Liver (tissue), 9 donors: ENCODE results near the gene TBC1D3B. TPM values are rescaled to one million over a fixed set of nuclear protein-coding genes. Genes with fewer than 3 reads are reported as not detected.

Experiments used
- DNase-seq: peaks from one replicate; pipeline ENCODE4 v3.0.0-alpha.2; 2017; ENCODE audit warnings: low spot score
- H3K27ac ChIP-seq, 2 donors: one replicate each; pipeline ENCODE4 v1.7.0; 2013; ENCODE audit warnings: inconsistent platforms in 2 of 2, low read length in 2 of 2, control low read depth in 1 of 2, low read depth in 1 of 2, mild to moderate bottlenecking in 1 of 2
- H3K27me3 ChIP-seq, 4 donors: one replicate each; pipeline versions ENCODE4 v1.6.1 to v1.7.0; 2013; ENCODE audit warnings: low read length in 3 of 4, inconsistent platforms in 1 of 4, mild to moderate bottlenecking in 1 of 4, moderate library complexity in 1 of 4; ENCODE audit not compliant: control insufficient read depth in 4 of 4, insufficient read depth in 4 of 4
- H3K36me3 ChIP-seq, 4 donors: one replicate each; pipeline versions ENCODE4 v1.6.1 to v1.7.0; 2013; ENCODE audit warnings: low read length in 3 of 4, mild to moderate bottlenecking in 3 of 4, low read depth in 1 of 4, moderate library complexity in 1 of 4; ENCODE audit not compliant: control insufficient read depth in 4 of 4, insufficient read depth in 3 of 4
- H3K4me1 ChIP-seq, 4 donors: one replicate each; pipeline versions ENCODE4 v1.6.1 to v1.7.0; 2013; ENCODE audit warnings: low read length in 3 of 4, mild to moderate bottlenecking in 3 of 4, moderate library complexity in 1 of 4; ENCODE audit not compliant: control insufficient read depth in 4 of 4, insufficient read depth in 4 of 4
- H3K4me3 ChIP-seq, 3 donors: one replicate each; pipeline versions ENCODE4 v1.6.1 to v1.7.0; 2013; ENCODE audit warnings: low read length in 3 of 3, control low read depth in 1 of 3, low read depth in 1 of 3, mild to moderate bottlenecking in 1 of 3
- H3K9ac ChIP-seq, 2 donors: one replicate each; pipeline ENCODE4 v1.7.0; 2013; ENCODE audit warnings: low read length in 2 of 2, mild to moderate bottlenecking in 2 of 2, moderate library complexity in 2 of 2, control low read depth in 1 of 2, low read depth in 1 of 2
- H3K9me3 ChIP-seq, 4 donors: one replicate each; pipeline versions ENCODE4 v1.6.1 to v1.7.0; 2013; ENCODE audit warnings: low read length in 3 of 4; ENCODE audit not compliant: control insufficient read depth in 4 of 4
- ATF3 ChIP-seq: IDR thresholded peaks from 2 replicates; pipeline ENCODE4 v1.6.1; 2016; ENCODE audit warnings: antibody characterized with exemption
- EGR1 ChIP-seq, 2 donors: IDR thresholded peaks; 2 replicates each; pipeline ENCODE4 v1.6.1; 2016 to 2018; ENCODE audit warnings: antibody characterized with exemption in 2 of 2, low read depth in 2 of 2
- FOXA1 ChIP-seq: IDR thresholded peaks from 2 replicates; pipeline ENCODE4 v1.6.1; 2016; ENCODE audit warnings: antibody characterized with exemption
- FOXA2 ChIP-seq: IDR thresholded peaks from 2 replicates; pipeline ENCODE4 v1.6.1; 2016; ENCODE audit warnings: antibody characterized with exemption
- HNF4A ChIP-seq, 2 donors: conservative IDR thresholded peaks; 2 replicates each; pipeline ENCODE4 v1.6.1; 2016; ENCODE audit warnings: antibody characterized with exemption in 2 of 2, mild to moderate bottlenecking in 2 of 2
- NR2F2 ChIP-seq: IDR thresholded peaks from 2 replicates; pipeline ENCODE4 v1.6.1; 2016; ENCODE audit warnings: antibody characterized with exemption
- RAD21 ChIP-seq, 2 donors: IDR thresholded peaks; 2 replicates each; pipeline ENCODE4 v1.6.1; 2016; ENCODE audit warnings: antibody characterized with exemption in 2 of 2, mild to moderate bottlenecking in 2 of 2
- RXRA ChIP-seq, 2 donors: IDR thresholded peaks; 2 replicates each; pipeline ENCODE4 v1.6.1; 2017 to 2018; ENCODE audit warnings: antibody characterized with exemption in 2 of 2, mild to moderate bottlenecking in 1 of 2
- SP1 ChIP-seq: IDR thresholded peaks from 2 replicates; pipeline ENCODE4 v1.6.1; 2018; ENCODE audit warnings: antibody characterized with exemption, mild to moderate bottlenecking
- ZBTB33 ChIP-seq: IDR thresholded peaks from 2 replicates; pipeline ENCODE4 v1.6.1; 2016; ENCODE audit warnings: antibody characterized with exemption
- WGBS: extraction: QIAGEN DNeasy Blood & Tissue Kit; methylation state at CpG from one replicate; pipeline ENCODE4 v1.1.7; 2013; 5-methylcytosine and 5-hydroxymethylcytosine counted together
- polyA plus RNA-seq, 2 donors: library from polyadenylated mRNA; stranded (reverse) in 1 of 2; unstranded in 1 of 2; fragments of 200-250 nt in 1 of 2; fragments of >200 nt in 1 of 2; fragmentation: Nextera tagmentation in 1 of 2; extraction: Ambion mirVana in 1 of 2; gene quantifications; one replicate each; pipeline versions ENCODE4 v1.2.1 to v1.2.3, GENCODE V29; 2013 to 2015
- total RNA-seq, 2 donors: library from RNA; depleted of rRNA; stranded (reverse); fragments of >200 nt; gene quantifications; one replicate each; pipeline ENCODE4 v1.2.3, GENCODE V29; 2014
- TF ChIP-seq, protein P1 (sequence below): fragments of 150-350 bp; IDR thresholded peaks from 2 replicates; pipeline ENCODE4 v1.5.1; 2017; ENCODE audit warnings: improper control_type of control experiment, low read depth, low read length; ENCODE audit not compliant: missing input control
- TF ChIP-seq, protein P2 (sequence below): IDR thresholded peaks from 2 replicates; pipeline ENCODE4 v1.6.1; 2016; ENCODE audit warnings: antibody characterized with exemption, mild to moderate bottlenecking
- TF ChIP-seq, protein P3 (sequence below): IDR thresholded peaks from 2 replicates; pipeline ENCODE4 v1.6.1; 2016; ENCODE audit warnings: antibody characterized with exemption
- donor health status: healthy.
- donor health status: healthy.
- donor health status: healthy.
- donor health status: healthy.
- donor health status: healthy.

The TBC1D3B gene
- total and polyA plus RNA-seq, 4 donors = 0.42 to 1.8 (median 0.61) TPM

- H3K4me1 ChIP-seq = no peaks in the 10 kb centered on the region
Measured at GRCh38 chr17:36214918-36215317, 38.5 kb upstream of the TBC1D3B start.

GRCh38 chr17:36213695-36214094 is 37.3 kb upstream of the TBC1D3B start:
- H3K27me3 ChIP-seq = no peaks in the 10 kb centered on the region
- no peak for TF ChIP-seq NR2F2
- TF ChIP-seq ZBTB33 = no peak
- no peak for TF ChIP-seq RAD21 (IDR thresholded peaks at IDR 0.05)
- no peak for TF ChIP-seq FOXA1
- TF ChIP-seq, protein P1, sequence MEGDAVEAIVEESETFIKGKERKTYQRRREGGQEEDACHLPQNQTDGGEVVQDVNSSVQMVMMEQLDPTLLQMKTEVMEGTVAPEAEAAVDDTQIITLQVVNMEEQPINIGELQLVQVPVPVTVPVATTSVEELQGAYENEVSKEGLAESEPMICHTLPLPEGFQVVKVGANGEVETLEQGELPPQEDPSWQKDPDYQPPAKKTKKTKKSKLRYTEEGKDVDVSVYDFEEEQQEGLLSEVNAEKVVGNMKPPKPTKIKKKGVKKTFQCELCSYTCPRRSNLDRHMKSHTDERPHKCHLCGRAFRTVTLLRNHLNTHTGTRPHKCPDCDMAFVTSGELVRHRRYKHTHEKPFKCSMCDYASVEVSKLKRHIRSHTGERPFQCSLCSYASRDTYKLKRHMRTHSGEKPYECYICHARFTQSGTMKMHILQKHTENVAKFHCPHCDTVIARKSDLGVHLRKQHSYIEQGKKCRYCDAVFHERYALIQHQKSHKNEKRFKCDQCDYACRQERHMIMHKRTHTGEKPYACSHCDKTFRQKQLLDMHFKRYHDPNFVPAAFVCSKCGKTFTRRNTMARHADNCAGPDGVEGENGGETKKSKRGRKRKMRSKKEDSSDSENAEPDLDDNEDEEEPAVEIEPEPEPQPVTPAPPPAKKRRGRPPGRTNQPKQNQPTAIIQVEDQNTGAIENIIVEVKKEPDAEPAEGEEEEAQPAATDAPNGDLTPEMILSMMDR = no peak
- TF ChIP-seq, protein P2, sequence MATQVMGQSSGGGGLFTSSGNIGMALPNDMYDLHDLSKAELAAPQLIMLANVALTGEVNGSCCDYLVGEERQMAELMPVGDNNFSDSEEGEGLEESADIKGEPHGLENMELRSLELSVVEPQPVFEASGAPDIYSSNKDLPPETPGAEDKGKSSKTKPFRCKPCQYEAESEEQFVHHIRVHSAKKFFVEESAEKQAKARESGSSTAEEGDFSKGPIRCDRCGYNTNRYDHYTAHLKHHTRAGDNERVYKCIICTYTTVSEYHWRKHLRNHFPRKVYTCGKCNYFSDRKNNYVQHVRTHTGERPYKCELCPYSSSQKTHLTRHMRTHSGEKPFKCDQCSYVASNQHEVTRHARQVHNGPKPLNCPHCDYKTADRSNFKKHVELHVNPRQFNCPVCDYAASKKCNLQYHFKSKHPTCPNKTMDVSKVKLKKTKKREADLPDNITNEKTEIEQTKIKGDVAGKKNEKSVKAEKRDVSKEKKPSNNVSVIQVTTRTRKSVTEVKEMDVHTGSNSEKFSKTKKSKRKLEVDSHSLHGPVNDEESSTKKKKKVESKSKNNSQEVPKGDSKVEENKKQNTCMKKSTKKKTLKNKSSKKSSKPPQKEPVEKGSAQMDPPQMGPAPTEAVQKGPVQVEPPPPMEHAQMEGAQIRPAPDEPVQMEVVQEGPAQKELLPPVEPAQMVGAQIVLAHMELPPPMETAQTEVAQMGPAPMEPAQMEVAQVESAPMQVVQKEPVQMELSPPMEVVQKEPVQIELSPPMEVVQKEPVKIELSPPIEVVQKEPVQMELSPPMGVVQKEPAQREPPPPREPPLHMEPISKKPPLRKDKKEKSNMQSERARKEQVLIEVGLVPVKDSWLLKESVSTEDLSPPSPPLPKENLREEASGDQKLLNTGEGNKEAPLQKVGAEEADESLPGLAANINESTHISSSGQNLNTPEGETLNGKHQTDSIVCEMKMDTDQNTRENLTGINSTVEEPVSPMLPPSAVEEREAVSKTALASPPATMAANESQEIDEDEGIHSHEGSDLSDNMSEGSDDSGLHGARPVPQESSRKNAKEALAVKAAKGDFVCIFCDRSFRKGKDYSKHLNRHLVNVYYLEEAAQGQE = no peak
- no peak for TF ChIP-seq ATF3
- TF ChIP-seq EGR1 (IDR thresholded peaks at IDR 0.05; ENCODE audit: low read depth in 2 of 2) = no peak
- TF ChIP-seq, protein P3, sequence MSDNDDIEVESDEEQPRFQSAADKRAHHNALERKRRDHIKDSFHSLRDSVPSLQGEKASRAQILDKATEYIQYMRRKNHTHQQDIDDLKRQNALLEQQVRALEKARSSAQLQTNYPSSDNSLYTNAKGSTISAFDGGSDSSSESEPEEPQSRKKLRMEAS = no peak
- TF ChIP-seq FOXA2 = no peak
- no peak for TF ChIP-seq SP1
- TF ChIP-seq RXRA (IDR thresholded peaks at IDR 0.05) = no peak
- no peak for TF ChIP-seq HNF4A (conservative IDR thresholded peaks at IDR 0.05)
- no peak overlapping the region for H3K27ac ChIP-seq
- DNase-seq = no peak
- H3K4me3 ChIP-seq = no peak overlapping the region
- no peaks in the 10 kb centered on the region for H3K36me3 ChIP-seq
- 83% methylated on average over 3 of the region's 3 CpGs for WGBS
- H3K9ac ChIP-seq = no peak overlapping the region
- H3K9me3 ChIP-seq = no peaks in the 10 kb centered on the region
- H3K4me1 ChIP-seq = no peaks in the 10 kb centered on the region

More at GRCh38 chr17:36214918-36215317, 38.5 kb upstream of the TBC1D3B start:
- Histone ChIP-seq H3K9me3 (peaks cover 0 to 2% (median 0%) of the 10 kb centered on the region in 4 donors), H3K36me3 (no peaks in the 10 kb centered on the region), H3K4me3 (no peak overlapping the region), H3K27me3 (no peaks in the 10 kb centered on the region), H3K27ac (no peak overlapping the region), H3K9ac (no peak overlapping the region)
- TF ChIP-seq SP1 (no peak), RXRA (IDR thresholded peaks at IDR 0.05) (no peak)
- DNase-seq = no peak
